NCI-H187 treated with DMSO at 0.1 percent for 48 hours (cell line): ENCODE measurements around the gene XDH.

ENCODE experiments used
- DNase-seq: peaks from one replicate; lab custom pipeline; 2025; lab: John Stamatoyannopoulos, UW

Gene XDH

GRCh38 chr2:31402388-31402787 is 12.2 kb downstream of the XDH start:
- DNase-seq, result no peak

GRCh38 chr2:31401580-31401979 is 13.0 kb downstream of the XDH start:
- DNase-seq, result no peak

GRCh38 chr2:31398881-31399280 is 15.7 kb downstream of the XDH start:
- no peak for DNase-seq

DNA sequence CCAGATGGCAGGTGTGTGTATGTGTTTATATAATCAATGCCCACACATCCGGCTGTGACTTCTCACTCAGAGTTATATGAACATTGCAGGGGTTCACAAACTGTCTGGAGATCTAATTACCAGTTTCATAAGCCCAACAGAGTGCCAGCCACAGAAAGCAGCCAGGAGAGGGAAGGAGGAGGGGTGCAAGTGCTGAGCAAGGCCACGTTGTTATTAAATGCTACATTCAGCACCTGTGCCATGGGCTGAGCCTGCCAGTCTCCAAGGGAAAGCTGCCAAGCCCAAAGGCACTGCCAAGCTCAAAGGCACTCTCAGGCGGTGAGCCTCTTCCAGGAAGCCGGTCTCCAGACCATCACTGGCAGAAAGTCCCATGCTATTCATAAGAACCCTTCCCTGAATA is 17.4 kb downstream of the XDH start:
- no peak for DNase-seq

GRCh38 chr2:31390324-31390723 is 24.2 kb downstream of the XDH start:
- DNase-seq, result no peak

GRCh38 chr2:31388736-31389135 is 25.8 kb downstream of the XDH start:
- DNase-seq, result no peak

- DNase-seq, result no peak
Measured at GRCh38 chr2:31387850-31388249, 26.7 kb downstream of the XDH start.

DNA sequence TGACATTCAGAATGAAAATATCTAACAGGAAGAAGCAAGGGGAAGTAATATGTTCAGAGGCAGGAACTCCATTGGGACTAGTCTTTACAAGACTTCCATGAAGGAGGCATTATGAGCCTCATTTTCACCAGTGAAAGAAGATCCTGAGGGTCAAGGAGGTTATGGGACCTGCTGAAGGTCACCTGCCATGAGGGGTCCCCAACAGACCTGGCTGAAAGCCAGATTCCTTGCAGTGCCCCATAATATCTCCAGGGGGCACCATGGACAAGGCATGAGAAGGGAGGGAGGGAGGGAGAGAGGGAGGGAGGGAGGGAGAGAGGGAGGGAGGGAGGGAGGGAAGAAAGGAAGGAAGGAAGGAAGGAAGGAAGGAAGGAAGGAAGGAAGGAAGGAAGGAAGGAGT is 27.9 kb downstream of the XDH start:
- DNase-seq, result no peak

- DNase-seq, result no peak
Measured at GRCh38 chr2:31386172-31386571, 28.4 kb downstream of the XDH start.

GRCh38 chr2:31384771-31385276 is 29.7 kb downstream of the XDH start:
- DNase-seq, result no peak

GRCh38 chr2:31384351-31384750 is 30.2 kb downstream of the XDH start:
- no peak for DNase-seq

DNA sequence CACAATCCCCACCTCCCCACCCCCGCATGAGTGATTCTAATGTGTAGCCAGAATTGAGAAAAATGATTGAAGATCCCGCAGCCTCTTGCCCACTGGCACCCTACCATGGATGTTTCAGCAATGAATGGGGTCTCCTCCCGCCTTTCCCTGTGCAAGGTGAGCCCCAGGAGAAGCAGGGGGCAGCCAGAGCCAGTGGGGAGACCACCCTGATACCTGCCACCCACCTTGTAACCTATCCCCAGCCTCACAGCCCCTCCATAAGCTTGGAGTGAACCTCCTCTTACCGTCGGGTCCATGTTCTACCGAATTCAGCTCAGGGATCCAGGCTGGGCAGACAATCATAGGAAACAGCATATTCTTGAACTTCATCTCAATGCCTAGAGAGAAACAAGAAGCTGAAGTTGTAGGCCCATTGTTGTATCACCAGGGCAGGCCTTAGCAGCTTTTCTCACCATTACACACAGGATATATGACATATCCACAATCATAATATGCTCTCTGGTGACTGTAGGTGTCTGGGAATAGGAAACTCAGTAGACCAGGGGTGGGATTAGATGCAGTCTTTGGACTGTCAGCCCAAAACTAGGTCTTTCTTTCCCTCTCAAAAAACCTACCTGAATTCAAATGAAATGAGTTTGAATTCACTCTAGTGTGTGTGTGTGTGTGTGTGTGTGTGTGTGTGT is 30.9 kb downstream of the XDH start:
- no peak for DNase-seq

DNA sequence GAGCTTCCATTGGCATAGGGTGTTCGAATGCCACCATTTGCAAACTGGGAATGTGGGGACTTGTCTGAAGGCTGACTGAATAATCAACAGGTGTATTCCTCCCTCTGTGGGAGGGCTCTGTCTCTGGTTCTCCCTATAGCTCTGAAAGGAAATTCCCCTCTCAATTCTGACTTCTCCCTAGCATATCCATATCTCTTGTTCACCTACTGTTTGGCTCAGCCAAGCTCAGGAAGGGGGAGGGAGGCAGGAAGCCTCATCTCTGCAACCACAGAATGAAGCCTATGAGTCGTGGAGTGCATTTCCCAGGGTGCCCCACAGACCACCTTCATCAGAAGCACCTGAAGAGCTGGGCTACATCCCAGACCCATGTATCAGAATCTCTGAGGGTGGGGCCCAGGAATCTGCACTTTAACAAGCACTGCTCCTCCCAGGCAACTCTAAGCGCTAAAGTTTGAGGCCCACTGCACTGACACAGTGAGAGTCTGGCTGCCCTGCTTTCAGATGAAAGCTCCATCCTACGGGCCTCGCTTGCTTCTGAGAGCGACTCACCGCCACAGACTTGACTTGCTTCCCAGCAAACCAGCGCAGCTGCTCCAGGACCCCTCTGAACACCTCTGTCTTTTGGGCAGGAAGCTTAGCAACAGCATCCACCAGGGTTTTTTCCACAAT is 32.0 kb downstream of the XDH start:
- DNase-seq, result no peak

GRCh38 chr2:31381601-31382000 is 32.9 kb downstream of the XDH start:
- no peak for DNase-seq

- no peak for DNase-seq
Measured at GRCh38 chr2:31380243-31380642, 34.3 kb downstream of the XDH start.

DNA sequence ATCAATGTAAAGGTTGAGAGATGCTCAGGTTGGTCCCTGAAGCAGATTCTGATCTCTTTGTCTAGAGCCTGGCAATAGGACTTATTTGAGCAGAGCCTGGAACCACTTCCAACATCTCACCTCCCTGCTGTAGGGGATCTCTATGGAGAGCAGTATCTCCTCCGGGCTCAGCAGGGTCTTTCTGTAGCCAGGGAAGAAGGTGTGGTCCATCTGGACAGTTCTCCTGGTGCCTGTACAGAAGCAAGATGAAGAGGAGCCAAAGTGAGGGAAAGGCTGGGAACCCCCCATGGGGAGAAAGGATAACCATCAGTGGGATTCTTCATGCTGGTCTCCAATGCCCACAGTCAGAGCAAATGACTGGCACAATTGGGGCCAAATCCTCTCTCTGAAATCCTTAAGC is 34.8 kb downstream of the XDH start:
- no peak for DNase-seq

DNA sequence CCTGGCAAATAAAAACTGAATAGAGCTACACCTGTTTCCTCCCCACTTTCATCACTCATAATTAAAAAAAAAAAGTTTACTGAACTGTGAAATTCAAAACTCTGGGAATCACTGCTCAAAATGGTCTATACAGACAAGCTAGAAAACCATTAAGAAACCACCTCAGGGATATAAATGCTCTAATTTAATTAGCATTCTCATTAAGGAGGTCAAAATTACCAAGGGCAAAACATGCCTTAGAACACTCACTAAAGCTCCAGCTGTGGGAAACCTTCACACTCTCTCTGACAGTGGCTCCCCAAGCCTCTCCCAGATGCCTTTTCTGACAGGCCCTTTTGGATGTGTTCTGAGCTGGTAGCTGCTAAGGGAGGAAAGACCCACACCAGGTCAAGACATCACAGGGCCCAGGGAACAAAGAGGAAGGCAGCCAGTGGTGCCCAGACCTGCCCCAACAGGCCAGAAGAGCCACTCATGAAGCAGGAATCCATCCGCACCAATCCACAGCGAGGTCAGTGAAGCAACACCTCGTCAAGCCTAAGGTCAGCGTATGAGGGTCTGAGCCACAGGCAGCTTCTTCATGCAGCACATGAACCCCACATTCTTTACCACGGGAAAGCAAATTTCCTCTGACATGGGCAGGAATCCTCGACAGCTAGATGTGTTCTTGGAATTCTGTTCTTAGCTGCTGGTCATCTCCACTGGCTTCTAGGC is 35.6 kb downstream of the XDH start:
- no peak for DNase-seq

GRCh38 chr2:31378389-31378788 is 36.2 kb downstream of the XDH start:
- DNase-seq, result no peak

DNA sequence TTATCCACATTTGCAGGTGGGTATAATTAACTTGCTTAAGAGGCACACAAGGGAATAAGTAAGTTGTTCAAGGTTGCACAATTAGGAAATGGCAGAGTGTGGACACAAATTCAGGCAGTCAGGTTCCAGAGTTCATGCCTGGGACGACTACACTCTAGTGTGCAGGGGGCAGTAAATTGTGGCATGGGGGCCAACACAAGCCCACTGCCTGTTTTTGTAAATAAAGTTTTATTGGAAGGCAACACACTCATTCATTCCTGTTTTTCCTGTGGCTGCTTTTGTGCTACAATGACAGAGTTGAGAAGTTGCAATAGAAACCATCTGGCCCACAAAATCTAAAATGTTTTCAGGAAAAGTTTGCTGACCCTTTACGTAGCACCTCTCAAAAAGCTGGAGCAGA is 41.4 kb downstream of the XDH start:
- no peak for DNase-seq

DNA sequence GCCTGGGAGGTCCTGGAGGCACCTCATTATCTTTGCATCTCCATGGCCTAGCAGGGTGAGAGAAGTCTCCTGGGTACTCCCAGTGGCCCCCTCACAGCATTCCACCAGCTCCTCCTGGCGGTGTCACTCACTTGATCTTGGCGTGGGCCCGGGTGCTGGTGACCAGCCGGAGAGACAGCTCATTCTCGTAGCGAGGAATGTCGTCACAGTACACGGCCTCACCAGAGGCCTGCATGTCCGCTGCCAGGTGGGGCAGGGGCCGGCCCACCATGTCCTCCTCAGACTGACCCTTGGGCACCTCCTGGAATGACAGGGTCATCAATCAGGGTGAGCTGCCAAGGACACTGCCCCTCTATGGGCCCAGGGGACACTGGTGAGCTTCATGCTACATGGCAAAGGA is 42.4 kb downstream of the XDH start:
- no peak for DNase-seq

GRCh38 chr2:31371691-31372090 is 42.9 kb downstream of the XDH start:
- no peak for DNase-seq

DNA sequence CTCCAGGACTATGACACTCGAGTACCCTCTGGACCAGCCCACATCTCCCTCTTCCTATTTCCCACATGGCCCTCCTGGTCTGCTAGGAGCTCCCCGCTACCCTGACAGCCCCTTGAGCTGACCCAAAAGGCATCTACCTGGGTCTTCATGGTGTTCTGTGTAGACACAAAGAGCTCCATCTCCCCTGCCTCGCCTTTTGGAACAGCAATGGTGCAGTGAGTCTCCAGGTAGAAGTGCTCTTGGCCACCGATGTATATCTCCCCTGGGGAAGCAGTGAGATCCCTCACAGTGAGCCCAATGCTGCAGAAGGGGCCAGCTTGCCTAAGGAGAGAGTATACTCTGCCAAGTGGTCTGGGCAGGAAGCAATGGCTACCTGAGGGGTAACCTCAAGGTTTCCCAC is 47.8 kb downstream of the XDH start:
- no peak for DNase-seq

DNA sequence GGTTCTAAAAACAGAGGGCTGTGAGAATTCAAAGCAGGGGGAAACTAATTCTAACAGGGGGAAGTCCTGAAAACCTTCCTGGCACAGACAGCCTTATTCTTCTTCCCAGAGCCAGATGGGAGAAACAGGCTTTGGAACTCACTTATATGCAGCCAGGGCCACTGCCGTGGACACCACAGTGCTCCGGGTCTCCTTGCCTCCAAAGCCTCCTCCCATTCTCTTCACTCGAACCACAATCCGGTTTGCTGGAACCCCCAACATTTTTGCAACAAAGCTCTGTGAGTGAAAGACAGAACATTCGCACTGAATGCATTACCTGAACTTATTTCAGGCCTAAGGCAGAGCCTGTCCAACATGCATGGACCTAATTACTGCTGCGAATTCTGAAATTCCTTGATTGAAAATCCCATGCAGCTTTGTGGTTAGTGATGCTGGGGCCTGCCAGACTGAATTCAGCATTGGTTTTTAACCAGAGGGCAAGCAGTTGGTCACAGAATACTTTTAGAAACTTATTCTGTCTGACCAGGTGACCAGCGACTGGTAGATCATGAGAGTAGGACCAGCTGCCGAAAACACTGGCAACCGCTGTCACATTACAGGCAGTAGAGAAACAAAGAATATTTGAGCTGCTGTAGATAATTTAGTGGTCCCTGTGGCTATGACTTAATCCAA is 48.6 kb downstream of the XDH start:
- no peak for DNase-seq
